RWPE1 (cell line): ENCODE results near the gene SMPDL3A.

Experiments used
- CTCF ChIA-PET: fragments of 350-600 bp; sonication (Branson Sonifier 250); formaldehyde crosslinking; extraction: SDS; loops from one replicate; lab custom pipeline; 2021; lab: Yijun Ruan, JAX
- POLR2A ChIA-PET: fragments of 400-600 bp; formaldehyde crosslinking; extraction: SDS; loops from one replicate; lab custom pipeline; 2020; ENCODE audit warnings: antibody characterized with exemption; ENCODE audit not compliant: low non-redundant PET; lab: Yijun Ruan, JAX
- DNase-seq: peaks from one replicate; pipeline ENCODE4 v3.0.0; 2012; ENCODE audit warnings: low spot score
- H3K27ac ChIP-seq: fragments of 450-650 bp; 2 replicates; pipeline ENCODE4 v1.5.1; 2017
- TF ChIP-seq, protein P1 (sequence below): fragments of 450-650 bp; conservative IDR thresholded peaks from 2 replicates; pipeline ENCODE4 v1.5.1; 2017; ENCODE audit warnings: low read depth, mild to moderate bottlenecking

Gene SMPDL3A

DNA sequence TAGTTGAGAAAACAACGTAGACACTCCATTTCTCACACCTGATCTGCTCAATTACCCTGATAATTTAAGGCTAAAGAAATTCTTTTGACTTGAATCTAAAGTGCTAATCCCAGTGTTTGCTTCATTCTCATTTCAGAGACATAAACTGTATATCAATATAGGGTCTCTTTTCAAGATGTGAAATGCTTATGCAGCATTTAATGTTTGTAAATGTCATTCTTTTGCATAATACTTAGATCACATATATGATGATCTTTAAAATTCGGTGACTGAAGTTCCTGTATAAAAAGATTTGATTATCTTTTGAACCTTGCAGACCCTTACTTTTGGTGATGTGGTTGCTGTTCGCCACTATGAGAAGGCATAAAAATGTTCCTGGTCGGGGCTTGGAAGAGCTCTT is 5.7 kb upstream of the SMPDL3A start:
- TF ChIP-seq, protein P1, sequence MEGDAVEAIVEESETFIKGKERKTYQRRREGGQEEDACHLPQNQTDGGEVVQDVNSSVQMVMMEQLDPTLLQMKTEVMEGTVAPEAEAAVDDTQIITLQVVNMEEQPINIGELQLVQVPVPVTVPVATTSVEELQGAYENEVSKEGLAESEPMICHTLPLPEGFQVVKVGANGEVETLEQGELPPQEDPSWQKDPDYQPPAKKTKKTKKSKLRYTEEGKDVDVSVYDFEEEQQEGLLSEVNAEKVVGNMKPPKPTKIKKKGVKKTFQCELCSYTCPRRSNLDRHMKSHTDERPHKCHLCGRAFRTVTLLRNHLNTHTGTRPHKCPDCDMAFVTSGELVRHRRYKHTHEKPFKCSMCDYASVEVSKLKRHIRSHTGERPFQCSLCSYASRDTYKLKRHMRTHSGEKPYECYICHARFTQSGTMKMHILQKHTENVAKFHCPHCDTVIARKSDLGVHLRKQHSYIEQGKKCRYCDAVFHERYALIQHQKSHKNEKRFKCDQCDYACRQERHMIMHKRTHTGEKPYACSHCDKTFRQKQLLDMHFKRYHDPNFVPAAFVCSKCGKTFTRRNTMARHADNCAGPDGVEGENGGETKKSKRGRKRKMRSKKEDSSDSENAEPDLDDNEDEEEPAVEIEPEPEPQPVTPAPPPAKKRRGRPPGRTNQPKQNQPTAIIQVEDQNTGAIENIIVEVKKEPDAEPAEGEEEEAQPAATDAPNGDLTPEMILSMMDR, result no peak
- POLR2A ChIA-PET, result no interaction called here
- CTCF ChIA-PET, result no interaction called here
- DNase-seq, result no peak
- no peak overlapping the region for H3K27ac ChIP-seq

DNA sequence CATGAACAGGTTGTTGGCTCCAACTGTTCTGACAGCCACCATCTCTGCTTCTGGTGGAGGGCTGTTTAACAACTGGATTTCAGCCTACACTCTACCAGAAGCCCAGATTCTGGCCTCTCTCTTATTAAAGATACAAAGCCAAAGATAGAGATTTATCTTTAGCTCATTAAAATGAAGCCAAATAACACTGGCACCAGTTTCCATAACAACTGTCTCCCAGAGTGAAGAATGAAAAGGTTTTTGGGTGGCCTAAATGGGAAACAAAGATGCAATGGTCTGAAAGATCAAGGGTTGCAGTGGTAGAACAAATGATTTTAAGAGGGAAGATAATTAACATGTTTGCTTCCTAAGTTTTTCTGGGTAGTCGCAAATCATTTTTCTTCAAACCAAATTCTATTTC is 3.2 kb upstream of the SMPDL3A start:
- no peak overlapping the region for H3K27ac ChIP-seq
- ChIA-PET POLR2A (no interaction called here), CTCF (interaction anchor here (0.7 to 0.9 kb wide), 2 partner anchors 15 to 24 kb away, joined by 3 to 4 read pairs; no protein-coding TSS in a partner anchor)
- TF ChIP-seq, protein P1, result no peak
- no peak for DNase-seq

GRCh38 chr6:122787721-122788120 is 1.3 kb upstream of the SMPDL3A start:
- ChIA-PET CTCF (interaction anchor here (0.6 to 1.2 kb wide), 2 partner anchors 21 to 55 kb away, joined by 3 to 5 read pairs; no protein-coding TSS in a partner anchor), POLR2A (no interaction called here)
- no peak for DNase-seq
- TF ChIP-seq, protein P1, result no peak
- no peak overlapping the region for H3K27ac ChIP-seq

DNA sequence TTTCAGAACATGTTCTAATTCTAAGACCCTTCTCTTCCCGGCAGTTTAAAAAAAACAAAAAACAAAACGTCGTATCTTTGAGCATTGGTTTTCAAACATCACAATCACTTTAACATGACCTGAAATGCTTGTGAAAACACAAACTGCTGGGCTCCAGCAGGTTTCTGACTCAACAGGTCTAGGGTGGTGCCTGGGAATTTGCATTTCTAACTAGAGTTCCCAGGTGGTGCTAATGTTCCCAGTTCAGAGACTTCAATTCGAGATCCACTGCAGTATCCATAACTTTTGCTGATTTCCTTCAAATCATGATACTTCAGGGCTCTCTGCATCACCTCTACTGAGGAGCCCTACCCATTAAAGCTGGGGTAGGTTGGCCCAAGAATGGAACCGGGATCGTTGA is 850 bp upstream of the SMPDL3A start:
- ChIA-PET POLR2A (no interaction called here), CTCF (interaction anchor here (1.2 kb wide), 1 partner anchor 55 kb away, joined by 3 read pairs; no protein-coding TSS in a partner anchor)
- DNase-seq, result no peak
- TF ChIP-seq, protein P1, result no peak
- no peak overlapping the region for H3K27ac ChIP-seq

DNA sequence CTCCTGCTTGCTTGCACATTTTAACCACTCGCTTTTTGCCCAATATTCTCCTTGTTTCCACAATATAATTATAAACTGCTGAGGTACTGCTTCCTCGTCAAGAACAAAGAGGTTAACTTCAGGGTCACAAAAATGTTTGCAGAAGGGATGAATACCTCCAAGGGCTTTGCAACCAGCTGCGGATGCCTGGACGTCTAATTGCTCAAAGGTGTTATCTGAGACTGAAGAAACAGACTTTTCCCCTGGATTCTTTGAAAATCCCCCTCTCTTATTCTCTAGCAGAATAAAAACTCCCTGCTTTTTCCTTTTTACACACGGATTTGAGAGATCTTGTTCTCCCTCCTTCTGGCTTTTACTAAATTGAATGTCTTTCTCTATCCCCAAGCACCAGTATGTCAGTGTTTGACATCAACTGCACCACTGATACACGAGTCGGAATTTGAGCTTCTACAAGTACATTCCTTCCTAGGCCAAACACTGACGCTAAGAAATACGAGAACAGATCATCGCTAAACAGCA is 336 bp upstream of the SMPDL3A start:
- ChIA-PET POLR2A (no interaction called here), CTCF (interaction anchor here (0.6 to 1.3 kb wide), 7 partner anchors 11 to 259 kb away, joined by 3 to 7 read pairs (median 5); no protein-coding TSS in a partner anchor)
- peak overlapping the region; percentile 84 for H3K27ac ChIP-seq
- no peak for DNase-seq
- TF ChIP-seq, protein P1, result no peak

GRCh38 chr6:122790028-122790422 is 967 bp downstream of the SMPDL3A start:
- POLR2A ChIA-PET, result interaction anchor here (0.7 kb wide), 1 partner anchor 9 kb away, joined by 3 read pairs; no protein-coding TSS in a partner anchor
- TF ChIP-seq, protein P1, result no peak

More at GRCh38 chr6:122790028-122790422, 967 bp downstream of the SMPDL3A start:
- no peak for DNase-seq
- peak overlapping the region; percentile 84 for H3K27ac ChIP-seq
- CTCF ChIA-PET, result interaction anchor here (0.6 to 1.3 kb wide), 6 partner anchors 9 to 323 kb away, joined by 3 to 5 read pairs (median 4); no protein-coding TSS in a partner anchor
